ENCODE results near the gene B3GNT8.
"Not testable (repeated sequence)": the region's sequence is repeated elsewhere in the genome, so short reads cannot be mapped to it uniquely, and the experiment has no call there.

Gene B3GNT8

GRCh38 chr19:41411100-41411967, 15.8 kb downstream of the B3GNT8 start:
- Histone ChIP-seq H3K9me3 (ENCODE audit: insufficient read depth, low read depth, low read length) (no peaks in the 10 kb centered on the region), H3K9ac (ENCODE audit: low read depth, low read length) (no peak overlapping the region), H3K27ac (ENCODE audit: low read depth, low read length) (no peak overlapping the region), H3K36me3 (ENCODE audit: insufficient read depth, low read length) (peaks cover 21% of the 10 kb centered on the region; the same call in 1 of the 2 replicates), H3K27me3 (ENCODE audit: insufficient read depth, low read length) (no peaks in the 10 kb centered on the region), H3K4me1 (ENCODE audit: insufficient read depth, low read length) (peaks cover 4% of the 10 kb centered on the region; the same call in 1 of the 2 replicates), H3K4me3 (ENCODE audit: low read length) (no peak overlapping the region)
- 79% methylated on average over 8 of the region's 9 CpGs for WGBS

GRCh38 chr19:41410336-41411054, 16.7 kb downstream of the B3GNT8 start:
- peaks cover 18% of the 10 kb centered on the region; the same call in 1 of the 2 replicates for H3K36me3 ChIP-seq (ENCODE audit: insufficient read depth, low read length)
- no peak overlapping the region for H3K9ac ChIP-seq (ENCODE audit: low read depth, low read length)
- peaks cover 4% of the 10 kb centered on the region; the same call in 1 of the 2 replicates for H3K4me1 ChIP-seq (ENCODE audit: insufficient read depth, low read length)
- no peak overlapping the region for H3K4me3 ChIP-seq (ENCODE audit: low read length)
- no peaks in the 10 kb centered on the region for H3K27me3 ChIP-seq (ENCODE audit: insufficient read depth, low read length)
- H3K27ac ChIP-seq (ENCODE audit: low read depth, low read length): no peak overlapping the region
- no peaks in the 10 kb centered on the region for H3K9me3 ChIP-seq (ENCODE audit: insufficient read depth, low read depth, low read length)
- WGBS: 96% methylated on average over 23 of the region's 23 CpGs

GRCh38 chr19:41409288-41409687, 17.9 kb downstream of the B3GNT8 start:
- H3K4me3 ChIP-seq (ENCODE audit: low read length): no peak overlapping the region
- WGBS: 63% methylated on average over 4 of the region's 4 CpGs
- no peaks in the 10 kb centered on the region for H3K27me3 ChIP-seq (ENCODE audit: insufficient read depth, low read length)
- no peak overlapping the region for H3K9ac ChIP-seq (ENCODE audit: low read depth, low read length)
- no peaks in the 10 kb centered on the region for H3K9me3 ChIP-seq (ENCODE audit: insufficient read depth, low read depth, low read length)
- H3K4me1 ChIP-seq (ENCODE audit: insufficient read depth, low read length): peaks cover 4% of the 10 kb centered on the region; the same call in 1 of the 2 replicates
- H3K36me3 ChIP-seq (ENCODE audit: insufficient read depth, low read length): peaks cover 12% of the 10 kb centered on the region; the same call in 1 of the 2 replicates
- no peak overlapping the region for H3K27ac ChIP-seq (ENCODE audit: low read depth, low read length)

GRCh38 chr19:41408846-41409245, 18.3 kb downstream of the B3GNT8 start:
- peaks cover 12% of the 10 kb centered on the region; the same call in 1 of the 2 replicates for H3K36me3 ChIP-seq (ENCODE audit: insufficient read depth, low read length)
- 94% methylated on average over 5 of the region's 5 CpGs for WGBS
- H3K4me1 ChIP-seq (ENCODE audit: insufficient read depth, low read length); H3K9me3 ChIP-seq (ENCODE audit: insufficient read depth, low read depth, low read length); H3K27ac ChIP-seq (ENCODE audit: low read depth, low read length); H3K4me3 ChIP-seq (ENCODE audit: low read length); H3K9ac ChIP-seq (ENCODE audit: low read depth, low read length); H3K27me3 ChIP-seq (ENCODE audit: insufficient read depth, low read length): not testable (repeated sequence)

- no peak overlapping the region for H3K27ac ChIP-seq (ENCODE audit: low read depth, low read length)
- H3K36me3 ChIP-seq (ENCODE audit: insufficient read depth, low read length): peaks cover 12% of the 10 kb centered on the region; the same call in 1 of the 2 replicates
- peaks cover 4% of the 10 kb centered on the region; the same call in 1 of the 2 replicates for H3K4me1 ChIP-seq (ENCODE audit: insufficient read depth, low read length)
- H3K4me3 ChIP-seq (ENCODE audit: low read length): no peak overlapping the region
- no peak overlapping the region for H3K9ac ChIP-seq (ENCODE audit: low read depth, low read length)
- no peaks in the 10 kb centered on the region for H3K9me3 ChIP-seq (ENCODE audit: insufficient read depth, low read depth, low read length)
- WGBS: 80% methylated on average over 4 of the region's 4 CpGs
- no peaks in the 10 kb centered on the region for H3K27me3 ChIP-seq (ENCODE audit: insufficient read depth, low read length)
These were observed 18.9 kb downstream of the B3GNT8 start for GRCh38 chr19:41408256-41408655.

- Histone ChIP-seq H3K9me3 (ENCODE audit: insufficient read depth, low read depth, low read length) (no peaks in the 10 kb centered on the region), H3K4me3 (ENCODE audit: low read length) (no peak overlapping the region), H3K27ac (ENCODE audit: low read depth, low read length) (peak overlapping the region; percentile 27; the same call in 1 of the 2 replicates), H3K4me1 (ENCODE audit: insufficient read depth, low read length) (peaks cover 4% of the 10 kb centered on the region; the same call in 1 of the 2 replicates), H3K36me3 (ENCODE audit: insufficient read depth, low read length) (peaks cover 9% of the 10 kb centered on the region; the same call in 1 of the 2 replicates), H3K9ac (ENCODE audit: low read depth, low read length) (peak overlapping the region; percentile 4; the same call in 1 of the 2 replicates), H3K27me3 (ENCODE audit: insufficient read depth, low read length) (no peaks in the 10 kb centered on the region)
- WGBS: 36% methylated on average over 4 of the region's 4 CpGs
These were observed 19.9 kb downstream of the B3GNT8 start for GRCh38 chr19:41407271-41407670.

GRCh38 chr19:41405776-41406175, 21.4 kb downstream of the B3GNT8 start:
- Histone ChIP-seq H3K27ac (ENCODE audit: low read depth, low read length) (no peak overlapping the region), H3K4me3 (ENCODE audit: low read length) (no peak overlapping the region), H3K27me3 (ENCODE audit: insufficient read depth, low read length) (no peaks in the 10 kb centered on the region), H3K4me1 (ENCODE audit: insufficient read depth, low read length) (peaks cover 4% of the 10 kb centered on the region; the same call in 1 of the 2 replicates), H3K9ac (ENCODE audit: low read depth, low read length) (no peak overlapping the region), H3K9me3 (ENCODE audit: insufficient read depth, low read depth, low read length) (no peaks in the 10 kb centered on the region), H3K36me3 (ENCODE audit: insufficient read depth, low read length) (0 out of 2 replicates have a peak, but pooled peaks cover 1% of the 10 kb centered on the region)
- 71% methylated on average over 6 of the region's 6 CpGs for WGBS

- H3K36me3 ChIP-seq (ENCODE audit: insufficient read depth, low read length): no peaks in the 10 kb centered on the region
- H3K9me3 ChIP-seq (ENCODE audit: insufficient read depth, low read depth, low read length): no peaks in the 10 kb centered on the region
- peaks cover 10% of the 10 kb centered on the region for H3K4me1 ChIP-seq (ENCODE audit: insufficient read depth, low read length)
- H3K27me3 ChIP-seq (ENCODE audit: insufficient read depth, low read length): no peaks in the 10 kb centered on the region
- H3K9ac ChIP-seq (ENCODE audit: low read depth, low read length): no peak overlapping the region
- no peak overlapping the region for H3K27ac ChIP-seq (ENCODE audit: low read depth, low read length)
- 96% methylated on average over 11 of the region's 12 CpGs for WGBS
- no peak overlapping the region for H3K4me3 ChIP-seq (ENCODE audit: low read length)
These were observed 23.8 kb downstream of the B3GNT8 start for GRCh38 chr19:41403181-41403970.

GRCh38 chr19:41402010-41402409, 25.2 kb downstream of the B3GNT8 start:
- 98% methylated on average over 2 of the region's 3 CpGs for WGBS
- Histone ChIP-seq H3K4me1 (ENCODE audit: insufficient read depth, low read length) (peaks cover 9% of the 10 kb centered on the region), H3K36me3 (ENCODE audit: insufficient read depth, low read length) (no peaks in the 10 kb centered on the region), H3K27me3 (ENCODE audit: insufficient read depth, low read length) (no peaks in the 10 kb centered on the region), H3K27ac (ENCODE audit: low read depth, low read length) (no peak overlapping the region), H3K4me3 (ENCODE audit: low read length) (no peak overlapping the region), H3K9ac (ENCODE audit: low read depth, low read length) (no peak overlapping the region), H3K9me3 (ENCODE audit: insufficient read depth, low read depth, low read length) (no peaks in the 10 kb centered on the region)

GRCh38 chr19:41401483-41401882, 25.7 kb downstream of the B3GNT8 start:
- H3K4me3 ChIP-seq (ENCODE audit: low read length): no peak overlapping the region
- no peak overlapping the region for H3K9ac ChIP-seq (ENCODE audit: low read depth, low read length)
- H3K36me3 ChIP-seq (ENCODE audit: insufficient read depth, low read length): no peaks in the 10 kb centered on the region
- H3K27ac ChIP-seq (ENCODE audit: low read depth, low read length): no peak overlapping the region
- peaks cover 9% of the 10 kb centered on the region for H3K4me1 ChIP-seq (ENCODE audit: insufficient read depth, low read length)
- no peaks in the 10 kb centered on the region for H3K9me3 ChIP-seq (ENCODE audit: insufficient read depth, low read depth, low read length)
- no peaks in the 10 kb centered on the region for H3K27me3 ChIP-seq (ENCODE audit: insufficient read depth, low read length)
- WGBS: 93% methylated on average over 4 of the region's 4 CpGs

All from HUES64 (cell line).